ENCODE results near the gene TMEM209.

TMEM209 gene

DNA sequence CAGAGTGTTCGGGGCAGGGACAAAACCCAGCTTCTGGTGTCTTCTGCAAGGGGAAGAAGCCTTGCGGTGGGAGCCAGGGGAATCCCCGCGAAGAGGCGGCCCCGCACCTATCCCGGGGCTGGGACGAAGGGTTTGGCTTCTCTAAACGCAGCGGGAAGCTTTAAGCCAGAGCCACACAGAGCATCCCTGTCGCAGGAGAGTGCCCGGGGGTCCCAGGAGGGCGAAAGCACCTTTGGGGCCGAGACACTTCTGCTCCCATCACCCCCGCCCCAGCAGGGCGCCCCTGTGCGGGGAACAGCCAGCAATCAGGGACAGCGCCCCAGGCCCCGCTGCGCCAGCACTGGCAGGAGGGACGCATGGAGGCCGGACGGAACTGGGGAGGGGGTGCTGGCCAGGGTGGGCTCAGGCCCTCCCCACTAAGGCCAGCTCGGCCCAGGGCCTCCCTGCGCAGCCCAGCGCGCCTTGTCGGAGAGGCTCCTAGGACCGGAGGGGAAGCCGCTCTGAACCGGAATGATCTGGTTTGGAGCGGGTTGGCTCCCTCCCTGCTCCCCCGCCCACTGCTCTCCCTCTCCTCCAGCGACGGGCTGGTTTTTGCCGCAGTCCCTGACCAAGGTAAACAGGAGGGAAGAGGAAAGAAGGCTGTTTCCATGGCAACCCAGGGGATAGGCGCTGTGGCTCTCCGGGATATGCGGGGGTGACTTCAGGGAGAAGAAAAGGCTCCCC lies 63.9 kb downstream of the TMEM209 start:
- no peak for TF ChIP-seq EZH2phosphoT487 (IDR thresholded peaks at IDR 0.05; ENCODE audit: borderline replicate concordance)
- Histone ChIP-seq H3K4me1 (ENCODE audit: insufficient read depth, low read length, poor library complexity, severe bottlenecking) (peaks cover 15% of the 10 kb centered on the region), H3K79me2 (ENCODE audit: insufficient read depth, low read length) (no peaks in the 10 kb centered on the region), H3K27me3 (ENCODE audit: insufficient read depth, low read length, poor library complexity, severe bottlenecking) (no peaks in the 10 kb centered on the region), H3K4me3 (ENCODE audit: low read length, poor library complexity, severe bottlenecking) (no peak overlapping the region), H3K9me3 (ENCODE audit: insufficient read depth, low read depth, low read length) (no peaks in the 10 kb centered on the region), H3K9me2 (replicated peaks; ENCODE audit: low read depth, low read length) (no peaks in the 10 kb centered on the region), H3K4me2 (ENCODE audit: low read depth, low read length, poor library complexity, severe bottlenecking) (no peak overlapping the region), H3K36me3 (ENCODE audit: insufficient read depth, low read length) (0 out of 2 replicates have a peak, but pooled peaks cover 5% of the 10 kb centered on the region), H3F3A (ENCODE audit: low read depth) (no peaks in the 10 kb centered on the region), H2AFZ (ENCODE audit: low read length) (no peak overlapping the region), H3K9ac (ENCODE audit: low read depth, low read length, poor library complexity, severe bottlenecking) (no peak overlapping the region), H4K20me1 (ENCODE audit: insufficient read depth, low read length, poor library complexity, severe bottlenecking) (no peaks in the 10 kb centered on the region)

GRCh38 chr7:130140551-130141160 lies 64.5 kb downstream of the TMEM209 start:
- H3F3A ChIP-seq (ENCODE audit: low read depth) = no peaks in the 10 kb centered on the region
- no peaks in the 10 kb centered on the region for H4K20me1 ChIP-seq (ENCODE audit: insufficient read depth, low read length, poor library complexity, severe bottlenecking)
- H3K36me3 ChIP-seq (ENCODE audit: insufficient read depth, low read length) = 0 out of 2 replicates have a peak, but pooled peaks cover 5% of the 10 kb centered on the region
- no peak overlapping the region for H2AFZ ChIP-seq (ENCODE audit: low read length)
- no peaks in the 10 kb centered on the region for H3K9me3 ChIP-seq (ENCODE audit: insufficient read depth, low read depth, low read length)
- no peak overlapping the region for H3K4me2 ChIP-seq (ENCODE audit: low read depth, low read length, poor library complexity, severe bottlenecking)
- H3K79me2 ChIP-seq (ENCODE audit: insufficient read depth, low read length) = no peaks in the 10 kb centered on the region
- no peaks in the 10 kb centered on the region for H3K9me2 ChIP-seq (replicated peaks; ENCODE audit: low read depth, low read length)
- no peak for TF ChIP-seq CTCF (conservative IDR thresholded peaks at IDR 0.05; ENCODE audit: low read length)
- no peak for TF ChIP-seq EZH2phosphoT487 (IDR thresholded peaks at IDR 0.05; ENCODE audit: borderline replicate concordance)
- H3K9ac ChIP-seq (ENCODE audit: low read depth, low read length, poor library complexity, severe bottlenecking) = no peak overlapping the region
- H3K4me1 ChIP-seq (ENCODE audit: insufficient read depth, low read length, poor library complexity, severe bottlenecking) = peaks cover 21% of the 10 kb centered on the region
- no peak overlapping the region for H3K4me3 ChIP-seq (ENCODE audit: low read length, poor library complexity, severe bottlenecking)
- H3K27me3 ChIP-seq (ENCODE audit: insufficient read depth, low read length, poor library complexity, severe bottlenecking) = no peaks in the 10 kb centered on the region

GRCh38 chr7:130139193-130139960 lies 65.8 kb downstream of the TMEM209 start:
- H3K9me3 ChIP-seq (ENCODE audit: insufficient read depth, low read depth, low read length) = no peaks in the 10 kb centered on the region
- H3F3A ChIP-seq (ENCODE audit: low read depth) = no peaks in the 10 kb centered on the region
- no peak overlapping the region for H3K4me3 ChIP-seq (ENCODE audit: low read length, poor library complexity, severe bottlenecking)
- H2AFZ ChIP-seq (ENCODE audit: low read length) = no peak overlapping the region
- H3K79me2 ChIP-seq (ENCODE audit: insufficient read depth, low read length) = no peaks in the 10 kb centered on the region
- peaks cover 10% of the 10 kb centered on the region; the same call in 1 of the 2 replicates for H3K36me3 ChIP-seq (ENCODE audit: insufficient read depth, low read length)
- TF ChIP-seq CTCF (conservative IDR thresholded peaks at IDR 0.05; ENCODE audit: low read length) = no peak
- TF ChIP-seq EZH2phosphoT487 (IDR thresholded peaks at IDR 0.05; ENCODE audit: borderline replicate concordance) = no peak
- H4K20me1 ChIP-seq (ENCODE audit: insufficient read depth, low read length, poor library complexity, severe bottlenecking) = no peaks in the 10 kb centered on the region
- H3K4me1 ChIP-seq (ENCODE audit: insufficient read depth, low read length, poor library complexity, severe bottlenecking) = peaks cover 26% of the 10 kb centered on the region
- no peak overlapping the region for H3K4me2 ChIP-seq (ENCODE audit: low read depth, low read length, poor library complexity, severe bottlenecking)
- no peak overlapping the region for H3K9ac ChIP-seq (ENCODE audit: low read depth, low read length, poor library complexity, severe bottlenecking)
- no peaks in the 10 kb centered on the region for H3K9me2 ChIP-seq (replicated peaks; ENCODE audit: low read depth, low read length)
- H3K27me3 ChIP-seq (ENCODE audit: insufficient read depth, low read length, poor library complexity, severe bottlenecking) = no peaks in the 10 kb centered on the region
